NCI-H2107 treated with DMSO at 0.1 percent for 48 hours (cell line): ENCODE data around the gene TTC38.
A peak's percentile ranks its signal among the peaks of the same experiment; 100 is the strongest.
"Not testable (repeated sequence)": the region's sequence is repeated elsewhere in the genome, so short reads cannot be mapped to it uniquely, and the experiment has no call there.

Experiments used
- DNase-seq: peaks from one replicate; lab custom pipeline; 2025; ENCODE audit not compliant: unreplicated experiment; lab: John Stamatoyannopoulos, UW

TTC38 gene

DNA sequence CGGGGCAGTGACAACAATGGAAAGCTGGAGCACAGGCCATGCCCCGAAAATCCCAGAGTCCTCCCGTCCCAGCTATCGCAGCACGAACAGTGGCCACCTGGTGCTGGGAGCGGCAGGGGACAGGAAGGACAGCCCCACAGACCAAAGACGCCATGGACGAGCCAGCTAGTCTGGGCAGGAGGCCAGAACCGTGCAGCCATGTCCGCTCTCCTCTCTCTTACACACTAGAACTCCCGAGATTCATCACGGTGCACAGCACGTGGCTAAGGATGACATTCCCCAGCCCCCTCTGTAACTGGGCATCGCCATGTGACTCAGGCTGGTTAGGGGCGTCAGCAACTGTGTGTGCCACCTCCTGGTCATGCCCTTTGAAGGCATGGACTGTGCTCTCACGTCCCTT, 22.3 kb upstream of the TTC38 start:
- no peak for DNase-seq

DNA sequence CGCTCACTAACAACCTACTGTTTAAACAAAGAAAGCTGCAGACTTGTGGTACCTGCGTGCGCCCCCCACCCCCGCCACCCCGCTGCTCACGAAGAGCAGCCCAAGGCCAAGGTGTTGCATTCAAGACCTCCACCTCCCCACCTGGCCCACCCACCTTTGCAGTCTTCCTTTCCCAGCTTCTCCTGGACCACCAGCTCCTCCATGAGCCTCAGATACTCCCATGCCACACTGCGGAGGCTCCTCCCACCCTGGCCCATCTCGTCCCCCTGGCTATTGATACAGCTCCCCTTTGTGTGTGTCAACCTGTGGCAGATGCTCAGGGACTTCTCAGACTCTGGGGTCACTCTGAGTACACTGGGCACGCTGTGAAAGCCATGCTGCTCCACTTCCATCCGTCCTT, 21.6 kb upstream of the TTC38 start:
- DNase-seq: no peak

GRCh38 chr22:46247443-46247975, 20.3 kb upstream of the TTC38 start:
- no peak for DNase-seq

DNA sequence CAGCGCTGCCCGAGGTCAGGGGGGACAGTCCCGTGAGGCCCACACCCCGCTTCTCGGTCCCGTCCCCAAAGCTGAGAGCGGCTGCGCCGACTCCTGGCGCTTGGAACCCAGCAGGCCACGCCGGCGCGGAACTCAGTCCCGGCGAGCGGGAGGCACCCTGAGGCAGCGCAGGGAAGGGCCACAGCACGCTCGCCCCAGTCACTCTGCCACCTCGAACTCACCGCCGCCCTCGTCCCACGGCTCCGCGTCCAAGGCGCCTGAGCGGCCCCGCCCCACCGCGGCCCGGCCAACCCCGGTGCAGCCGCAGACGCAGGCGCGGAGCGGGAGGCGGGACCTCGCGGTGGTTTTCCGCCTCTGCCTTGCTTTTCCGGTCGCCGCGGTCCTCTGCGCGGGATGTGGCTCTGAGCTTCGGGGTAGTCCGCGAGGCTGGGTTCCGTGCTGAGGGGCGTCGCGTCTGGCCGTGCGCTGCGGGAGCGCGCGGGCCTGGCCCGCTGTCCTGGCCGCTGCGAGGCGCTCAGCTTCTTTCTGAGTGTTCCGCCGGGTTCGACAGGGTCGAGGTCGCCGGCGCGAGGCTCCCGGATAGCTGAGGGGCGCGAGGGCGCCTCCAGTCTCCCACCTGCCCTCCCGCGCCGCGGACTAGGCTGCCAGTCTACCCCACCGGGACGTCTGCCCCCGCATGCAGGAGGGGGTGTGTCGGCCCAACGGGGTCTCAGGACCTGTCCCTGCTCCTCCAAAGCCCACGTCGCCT, 17.6 kb upstream of the TTC38 start, which contains the start of gene CDPF1:
Gene CDPF1 (minus strand): TSS at position 259 of the 748 bp plus-strand sequence. CDS start 2,009 bp downstream, outside the sequence.
- peak; percentile 61 for DNase-seq

DNA sequence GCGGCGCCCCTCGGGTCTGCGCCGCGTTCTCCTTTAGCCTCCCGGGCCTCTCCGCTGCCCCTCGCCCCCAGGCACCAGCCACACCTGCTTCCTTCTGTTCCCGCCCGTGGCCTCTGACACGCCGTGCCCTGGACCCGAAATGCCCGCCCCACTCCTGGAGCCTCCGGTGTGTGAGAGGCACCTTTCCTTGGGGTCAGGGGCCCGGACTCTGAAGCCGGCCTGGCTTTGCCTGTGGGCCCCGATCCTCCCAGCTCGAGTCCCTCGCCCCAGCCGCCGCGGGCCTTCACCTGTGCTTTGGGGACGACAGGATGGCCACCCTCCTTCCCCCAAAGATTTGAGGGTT, 17.1 kb upstream of the TTC38 start:
- DNase-seq: no peak

- no peak for DNase-seq
These were observed 16.5 kb upstream of the TTC38 start for GRCh38 chr22:46251266-46251665.

GRCh38 chr22:46251816-46252380, 15.9 kb upstream of the TTC38 start:
- DNase-seq: no peak

GRCh38 chr22:46256358-46256958, 11.3 kb upstream of the TTC38 start:
- DNase-seq: no peak

DNA sequence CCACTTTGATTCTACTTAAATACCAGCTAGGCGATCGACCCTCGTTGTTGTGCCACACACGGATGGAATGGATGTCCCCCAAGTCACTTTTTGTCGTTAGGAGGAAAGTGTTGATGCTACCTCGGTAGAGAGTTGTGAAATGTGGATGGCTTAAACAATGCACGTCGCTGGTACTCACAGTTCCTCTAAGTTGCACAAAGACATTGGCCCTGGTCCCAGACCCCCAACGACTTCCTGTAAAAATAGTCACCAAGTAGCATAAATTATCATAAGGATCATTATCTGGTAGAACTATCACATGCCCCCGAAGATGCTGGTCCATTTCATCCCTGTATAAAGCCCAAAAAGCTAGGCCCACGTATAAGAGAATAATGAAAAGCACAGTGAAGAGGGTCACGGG, 8.4 kb upstream of the TTC38 start:
- DNase-seq: no peak

DNA sequence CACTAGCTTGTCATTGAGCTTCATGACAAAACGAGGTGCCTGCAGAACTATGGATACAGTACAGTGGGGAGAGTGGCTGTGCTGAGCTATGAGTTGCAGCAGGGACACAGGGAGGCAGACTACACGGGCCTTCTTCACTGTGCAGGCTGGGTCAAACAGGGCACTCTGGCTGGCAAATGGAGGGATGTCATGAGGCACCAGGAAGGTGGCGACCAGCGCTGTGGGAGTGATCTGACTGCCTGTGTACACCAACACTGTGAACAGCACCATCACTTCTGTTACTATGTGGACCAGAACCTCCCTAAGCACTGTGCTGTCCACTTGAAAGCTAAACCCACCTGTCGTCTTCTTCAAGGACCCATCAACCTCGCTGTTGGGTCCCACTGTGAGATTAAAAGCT, 7.8 kb upstream of the TTC38 start:
- DNase-seq: no peak

- DNase-seq: no peak
These were observed 5.2 kb upstream of the TTC38 start for GRCh38 chr22:46262449-46263215.

GRCh38 chr22:46263216-46263590, 4.6 kb upstream of the TTC38 start, which contains the start of gene PKDREJ:
TSS of gene PKDREJ (minus strand) at chr22:46263343. CDS start at chr22:46263322, 21 bp downstream.
- DNase-seq: no peak

- not testable (repeated sequence) for DNase-seq
These were observed 3.3 kb upstream of the TTC38 start for GRCh38 chr22:46264520-46264919.

DNA sequence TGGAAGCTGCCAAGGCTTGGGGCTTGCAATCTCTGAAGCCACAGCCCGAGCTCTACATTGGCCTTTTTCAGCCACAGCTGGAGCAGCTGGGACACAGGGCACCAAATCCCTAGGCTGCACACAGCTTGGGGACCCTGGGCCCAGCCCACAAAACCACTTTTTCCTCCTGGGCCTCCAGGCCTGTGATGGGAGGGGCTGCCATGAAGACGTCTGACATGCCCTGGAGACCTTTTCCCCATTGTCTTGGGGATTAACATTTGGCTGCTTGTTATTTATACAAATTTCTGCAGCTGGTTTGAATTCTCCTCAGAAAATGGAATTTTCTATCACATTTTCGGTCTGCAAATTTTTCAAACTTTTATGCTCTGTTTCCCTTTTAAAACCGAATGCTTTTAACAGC, 2.2 kb upstream of the TTC38 start:
- DNase-seq: not testable (repeated sequence)

GRCh38 chr22:46269564-46269963, 1.8 kb downstream of the TTC38 start:
- DNase-seq: no peak

DNA sequence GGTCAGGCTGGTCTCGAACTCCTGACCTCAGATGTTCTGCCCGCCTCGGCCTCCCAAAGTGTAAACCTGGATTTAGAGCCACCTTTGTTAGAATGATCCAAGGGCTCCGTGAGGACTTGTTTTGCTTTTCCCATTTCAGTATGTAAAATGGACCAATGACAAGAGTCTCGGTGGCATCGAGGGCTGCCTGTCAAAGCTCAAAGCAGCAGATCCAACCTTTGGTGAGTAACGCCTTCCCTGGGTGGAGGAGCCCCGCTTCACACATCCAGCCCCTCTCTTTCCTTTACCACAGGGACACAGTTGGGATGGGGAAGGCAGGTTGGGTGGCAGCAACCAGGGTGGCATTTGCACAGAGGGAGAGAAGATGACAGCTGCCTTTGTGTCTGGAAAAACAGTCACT, 4.4 kb downstream of the TTC38 start:
- no peak for DNase-seq

- no peak for DNase-seq
These were observed 5.1 kb downstream of the TTC38 start for GRCh38 chr22:46272762-46273431.

GRCh38 chr22:46273432-46274148, 5.8 kb downstream of the TTC38 start:
- DNase-seq: no peak

DNA sequence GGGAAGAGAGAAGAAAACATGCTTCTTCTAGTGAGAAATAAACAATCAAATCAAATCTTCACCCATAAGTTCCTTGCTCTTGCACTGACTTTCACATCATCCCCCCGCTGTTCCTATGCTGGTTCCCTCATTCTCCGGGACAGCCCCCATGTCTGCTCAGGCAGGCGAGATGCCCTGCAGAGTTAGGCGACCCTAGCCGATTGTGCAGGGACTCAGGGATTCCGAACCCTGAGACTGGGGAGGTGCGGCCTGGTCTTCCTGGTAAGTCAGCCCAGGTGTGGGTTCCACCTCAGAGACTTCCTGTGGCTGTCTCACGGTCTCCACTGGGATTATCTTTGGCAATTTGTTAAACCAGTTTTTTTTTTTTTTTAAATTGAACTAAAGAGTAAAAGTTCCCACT, 6.6 kb downstream of the TTC38 start:
- DNase-seq: no peak

DNA sequence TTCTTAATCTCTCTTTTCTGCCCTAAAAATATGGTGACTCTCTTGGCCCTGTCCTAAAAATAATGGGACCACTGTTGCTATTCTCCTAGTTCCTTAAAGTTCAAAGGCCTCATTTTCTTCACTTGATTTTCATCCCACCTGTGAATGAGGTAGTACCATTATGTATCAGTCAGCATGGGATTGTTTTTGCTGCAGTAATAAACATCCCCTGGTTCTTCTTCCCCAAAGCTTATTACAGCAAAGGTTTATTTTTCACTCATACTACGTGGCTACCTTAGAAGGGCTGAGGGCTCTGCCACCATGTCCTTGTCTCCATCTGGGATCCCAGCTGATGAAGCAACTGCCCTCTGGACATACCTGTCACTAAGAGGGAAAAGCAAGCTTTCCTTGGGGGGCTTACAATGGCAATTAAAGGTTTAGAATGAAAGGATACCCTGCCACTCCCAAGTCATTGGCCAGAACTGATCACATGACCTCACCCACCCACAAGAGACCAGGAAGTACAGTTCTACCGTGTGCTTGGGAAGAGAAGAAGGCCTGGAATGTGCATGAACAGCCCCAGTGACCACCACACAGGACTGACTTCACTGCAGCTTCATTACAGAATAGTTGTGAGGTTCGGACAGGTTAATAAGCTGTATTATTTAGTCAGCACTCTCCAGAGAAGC, 7.8 kb downstream of the TTC38 start:
- no peak for DNase-seq
